IPS DF 6.9 (cell line): Measurements from ENCODE around the gene PLA2G4B.
A peak's percentile ranks its signal among the peaks of the same experiment; 100 is the strongest.

Source experiments
- DNase-seq: peaks from one replicate; pipeline ENCODE4 v3.0.0-alpha.2; 2013; ENCODE audit warnings: low read depth, low spot score
- H3K27ac ChIP-seq: one replicate; pipeline ENCODE4 v1.5.1; 2013; ENCODE audit warnings: low read length, control low read depth
- H3K27me3 ChIP-seq: 2 replicates; pipeline ENCODE4 v1.6.1; 2013; ENCODE audit warnings: mild to moderate bottlenecking, low read length; ENCODE audit not compliant: control insufficient read depth, insufficient read depth
- H3K36me3 ChIP-seq: 2 replicates; pipeline ENCODE4 v1.6.1; 2013; ENCODE audit warnings: low read length; ENCODE audit not compliant: control insufficient read depth, insufficient read depth
- H3K4me1 ChIP-seq: 2 replicates; pipeline ENCODE4 v1.6.1; 2013; ENCODE audit warnings: low read length; ENCODE audit not compliant: control insufficient read depth, insufficient read depth
- H3K4me3 ChIP-seq: 2 replicates; pipeline ENCODE4 v1.5.1; 2013; ENCODE audit warnings: mild to moderate bottlenecking, low read length
- H3K9me3 ChIP-seq: 2 replicates; pipeline ENCODE4 v1.6.1; 2013; ENCODE audit warnings: low read length, inconsistent platforms; ENCODE audit not compliant: control insufficient read depth, insufficient read depth
- WGBS: extraction: QIAGEN DNeasy Blood & Tissue Kit; methylation state at CpG from one replicate; pipeline ENCODE4 v1.1.7; 2013; ENCODE audit warnings: mixed read lengths, missing lambda C conversion rate; ENCODE audit not compliant: insufficient read length, insufficient coverage; 5-methylcytosine and 5-hydroxymethylcytosine counted together

The PLA2G4B gene

DNA sequence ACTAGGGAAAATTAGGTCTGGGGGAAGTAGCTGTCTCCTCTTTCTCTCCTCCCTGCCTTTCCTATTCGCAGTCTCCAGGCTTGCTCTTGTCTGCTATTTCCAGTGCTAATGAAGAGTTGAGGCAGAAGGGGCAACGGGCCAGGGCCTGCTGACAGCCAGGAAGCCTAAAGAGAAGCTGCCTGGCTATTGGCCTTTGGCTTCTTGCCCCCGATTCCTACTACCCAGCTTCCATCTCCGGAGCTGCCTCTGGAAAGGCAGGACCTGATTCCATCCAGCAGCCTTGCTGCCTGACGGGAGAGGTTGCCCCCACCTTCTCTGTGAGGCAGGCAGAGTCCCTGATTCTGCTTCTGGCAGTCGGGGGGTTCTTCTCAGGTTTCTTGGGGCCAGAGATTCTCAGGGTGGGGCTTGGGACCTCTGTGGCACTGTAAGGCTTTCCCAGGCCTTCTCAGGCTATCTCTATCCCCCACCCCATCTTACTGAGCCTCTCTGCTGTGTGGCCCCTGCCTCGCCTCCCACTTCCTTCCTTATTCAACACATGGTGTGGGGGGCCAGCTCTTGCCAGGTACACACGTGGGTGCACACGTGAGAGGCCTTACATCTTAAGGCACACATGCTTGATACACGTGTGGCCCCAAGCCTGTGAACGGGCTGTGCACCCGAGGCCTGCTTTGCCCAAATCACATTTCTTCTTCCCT is 29.0 kb upstream of the PLA2G4B start:
- Histone ChIP-seq H3K9me3 (no peaks in the 10 kb centered on the region), H3K4me1 (no peaks in the 10 kb centered on the region), H3K27me3 (no peaks in the 10 kb centered on the region), H3K4me3 (no peak overlapping the region), H3K27ac (no peak overlapping the region), H3K36me3 (no peaks in the 10 kb centered on the region)
- DNase-seq = no peak
- WGBS = no CpG with 5 or more reads among the region's 12 CpGs

DNA sequence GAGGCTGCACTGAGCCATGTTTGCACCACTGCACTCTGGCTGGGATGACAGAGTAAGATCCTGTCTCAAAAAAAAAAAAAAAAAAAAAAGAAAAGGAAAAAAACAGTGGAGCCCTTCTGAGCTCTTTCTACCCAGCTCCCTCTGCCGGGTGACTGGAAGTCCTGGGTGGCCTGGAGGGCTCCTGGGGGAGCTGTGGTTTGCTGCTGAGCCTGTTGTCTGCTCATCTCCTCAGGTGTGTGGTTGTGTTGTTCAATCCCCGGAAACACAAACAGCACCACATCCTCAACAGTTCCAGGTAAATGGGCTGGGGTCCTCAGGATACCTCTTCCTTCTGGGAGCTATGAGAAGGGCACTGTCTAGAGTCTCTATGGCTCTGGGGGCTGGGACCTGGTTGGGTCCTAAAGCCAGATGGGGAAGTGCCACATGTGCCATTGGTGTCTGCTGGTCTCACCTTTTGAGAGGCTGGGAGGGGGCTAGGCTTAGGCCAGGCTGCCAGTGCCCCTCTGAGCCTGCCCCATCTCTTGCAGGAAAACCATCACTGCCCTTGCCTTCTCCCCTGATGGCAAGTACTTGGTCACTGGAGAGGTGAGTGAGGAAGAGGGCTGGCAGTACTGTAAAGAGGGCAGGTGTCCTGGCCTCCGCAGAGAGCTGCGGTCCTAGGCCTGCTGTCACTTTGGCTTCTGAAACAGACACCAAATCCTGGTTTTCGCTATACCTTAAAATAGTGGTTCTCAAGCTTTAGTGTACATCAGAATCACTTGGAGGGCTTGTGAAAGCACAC is 27.8 kb upstream of the PLA2G4B start:
- WGBS = no CpG with 5 or more reads among the region's 5 CpGs
- H3K4me3 ChIP-seq = no peak overlapping the region
- DNase-seq = no peak
- H3K27me3 ChIP-seq = no peaks in the 10 kb centered on the region
- H3K4me1 ChIP-seq = no peaks in the 10 kb centered on the region
- no peak overlapping the region for H3K27ac ChIP-seq
- no peaks in the 10 kb centered on the region for H3K36me3 ChIP-seq
- no peaks in the 10 kb centered on the region for H3K9me3 ChIP-seq

- Histone ChIP-seq H3K36me3 (no peaks in the 10 kb centered on the region), H3K4me1 (no peaks in the 10 kb centered on the region), H3K27ac (no peak overlapping the region), H3K4me3 (no peak overlapping the region), H3K9me3 (no peaks in the 10 kb centered on the region), H3K27me3 (no peaks in the 10 kb centered on the region)
- no CpG with 5 or more reads among the region's 18 CpGs for WGBS
- DNase-seq = peak; percentile 47
Measured at GRCh38 chr15:41811432-41812195, 27.0 kb upstream of the PLA2G4B start.

- H3K4me1 ChIP-seq = no peaks in the 10 kb centered on the region
- WGBS = no CpG with 5 or more reads among the region's 11 CpGs
- H3K4me3 ChIP-seq = no peak overlapping the region
- 0 out of 2 replicates have a peak, but pooled peaks cover 2% of the 10 kb centered on the region for H3K36me3 ChIP-seq
- no peaks in the 10 kb centered on the region for H3K9me3 ChIP-seq
- DNase-seq = no peak
- no peaks in the 10 kb centered on the region for H3K27me3 ChIP-seq
- no peak overlapping the region for H3K27ac ChIP-seq
Measured at GRCh38 chr15:41812820-41813375, 25.7 kb upstream of the PLA2G4B start.

- no CpG with 5 or more reads among the region's 8 CpGs for WGBS
- H3K4me3 ChIP-seq = no peak overlapping the region
- H3K36me3 ChIP-seq = 0 out of 2 replicates have a peak, but pooled peaks cover 2% of the 10 kb centered on the region
- H3K9me3 ChIP-seq = no peaks in the 10 kb centered on the region
- H3K27me3 ChIP-seq = no peaks in the 10 kb centered on the region
- H3K27ac ChIP-seq = no peak overlapping the region
- DNase-seq = no peak
- no peaks in the 10 kb centered on the region for H3K4me1 ChIP-seq
Measured at GRCh38 chr15:41813426-41813825, 25.2 kb upstream of the PLA2G4B start.

- no peaks in the 10 kb centered on the region for H3K27me3 ChIP-seq
- H3K4me3 ChIP-seq = no peak overlapping the region
- no peak for DNase-seq
- no peaks in the 10 kb centered on the region for H3K4me1 ChIP-seq
- WGBS = no CpG with 5 or more reads among the region's 5 CpGs
- H3K27ac ChIP-seq = no peak overlapping the region
- 0 out of 2 replicates have a peak, but pooled peaks cover 5% of the 10 kb centered on the region for H3K36me3 ChIP-seq
- H3K9me3 ChIP-seq = no peaks in the 10 kb centered on the region
Measured at GRCh38 chr15:41814534-41814933, 24.1 kb upstream of the PLA2G4B start.

- no peaks in the 10 kb centered on the region for H3K27me3 ChIP-seq
- 0 out of 2 replicates have a peak, but pooled peaks cover 5% of the 10 kb centered on the region for H3K36me3 ChIP-seq
- no peaks in the 10 kb centered on the region for H3K4me1 ChIP-seq
- WGBS = no CpG with 5 or more reads among the region's 9 CpGs
- H3K4me3 ChIP-seq = no peak overlapping the region
- DNase-seq = no peak
- no peaks in the 10 kb centered on the region for H3K9me3 ChIP-seq
- H3K27ac ChIP-seq = no peak overlapping the region
Measured at GRCh38 chr15:41816788-41817187, 21.9 kb upstream of the PLA2G4B start.

GRCh38 chr15:41817327-41817726 is 21.3 kb upstream of the PLA2G4B start:
- Histone ChIP-seq H3K36me3 (0 out of 2 replicates have a peak, but pooled peaks cover 5% of the 10 kb centered on the region), H3K27ac (no peak overlapping the region), H3K4me1 (no peaks in the 10 kb centered on the region), H3K9me3 (no peaks in the 10 kb centered on the region), H3K27me3 (no peaks in the 10 kb centered on the region), H3K4me3 (no peak overlapping the region)
- DNase-seq = no peak
- no CpG with 5 or more reads among the region's 14 CpGs for WGBS

- H3K27me3 ChIP-seq = no peaks in the 10 kb centered on the region
- WGBS = no CpG with 5 or more reads among the region's 6 CpGs
- no peaks in the 10 kb centered on the region for H3K4me1 ChIP-seq
- DNase-seq = no peak
- 0 out of 2 replicates have a peak, but pooled peaks cover 6% of the 10 kb centered on the region for H3K36me3 ChIP-seq
- H3K9me3 ChIP-seq = no peaks in the 10 kb centered on the region
- no peak overlapping the region for H3K4me3 ChIP-seq
- no peak overlapping the region for H3K27ac ChIP-seq
Measured at GRCh38 chr15:41817781-41818180, 20.9 kb upstream of the PLA2G4B start.

GRCh38 chr15:41819455-41820050 is 19.1 kb upstream of the PLA2G4B start:
- Histone ChIP-seq H3K9me3 (no peaks in the 10 kb centered on the region), H3K36me3 (0 out of 2 replicates have a peak, but pooled peaks cover 12% of the 10 kb centered on the region), H3K27ac (no peak overlapping the region), H3K4me1 (no peaks in the 10 kb centered on the region), H3K4me3 (no peak overlapping the region), H3K27me3 (no peaks in the 10 kb centered on the region)
- no peak for DNase-seq
- no CpG with 5 or more reads among the region's 9 CpGs for WGBS
